HG03457 (cell line): ENCODE data around the gene ABHD18.
"Not testable (repeated sequence)": the region's sequence is repeated elsewhere in the genome, so short reads cannot be mapped to it uniquely, and the experiment has no call there.

Experiments used
- ATAC-seq: cut with Tn5 transposase; IDR thresholded peaks from one replicate; pipeline ENCODE4 v1.9.1; 2021; ENCODE audit warnings: moderate number of reproducible peaks; ENCODE audit not compliant: unreplicated experiment

The ABHD18 gene

DNA sequence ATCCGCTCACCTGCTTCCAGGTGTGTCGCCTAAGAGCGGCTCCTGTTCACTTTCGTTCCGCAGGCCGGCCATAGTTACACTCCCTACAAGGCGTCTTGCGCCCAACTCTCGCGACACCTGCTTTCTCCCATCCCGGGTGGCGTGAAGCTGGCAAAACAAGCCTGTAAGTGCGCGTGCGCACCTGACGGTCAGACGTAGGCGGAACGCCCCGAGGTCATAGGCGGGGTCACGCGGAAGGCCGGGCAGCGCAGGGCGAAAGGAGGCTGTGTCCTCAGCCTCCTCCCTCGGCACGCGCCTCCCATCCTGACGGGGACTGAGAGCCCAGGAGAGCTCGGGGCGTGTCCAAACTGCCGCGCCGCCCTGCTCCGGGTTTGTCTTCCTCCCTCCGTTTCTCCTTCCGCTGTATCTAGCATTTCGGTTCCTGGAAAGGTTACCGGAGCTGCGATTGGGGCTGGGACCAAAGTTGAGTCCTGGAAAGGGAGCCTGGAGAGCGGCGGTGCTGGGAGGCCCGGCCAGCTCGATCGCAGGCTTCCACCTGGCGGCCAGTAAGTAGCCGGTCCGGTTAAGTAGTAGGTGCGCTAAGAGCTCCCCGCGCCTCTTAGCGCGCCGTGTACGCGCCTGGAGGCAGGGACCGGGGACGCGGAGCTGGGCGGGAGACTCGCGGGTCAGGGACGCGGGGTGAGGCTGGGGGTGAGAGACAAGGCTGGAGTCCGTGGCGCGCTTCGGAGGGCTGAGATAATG is at the start of gene ABHD18, which contains the start of gene MFSD8:
Gene ABHD18, plus strand, starts transcription at position 345 of the 741 bp plus-strand sequence. CDS start 17,550 bp downstream, outside the sequence.
Gene MFSD8, minus strand, starts transcription at position 112 of the 741 bp plus-strand sequence. Its CDS starts 40 bp downstream, at position 72.
- peak; percentile 96 for ATAC-seq

DNA sequence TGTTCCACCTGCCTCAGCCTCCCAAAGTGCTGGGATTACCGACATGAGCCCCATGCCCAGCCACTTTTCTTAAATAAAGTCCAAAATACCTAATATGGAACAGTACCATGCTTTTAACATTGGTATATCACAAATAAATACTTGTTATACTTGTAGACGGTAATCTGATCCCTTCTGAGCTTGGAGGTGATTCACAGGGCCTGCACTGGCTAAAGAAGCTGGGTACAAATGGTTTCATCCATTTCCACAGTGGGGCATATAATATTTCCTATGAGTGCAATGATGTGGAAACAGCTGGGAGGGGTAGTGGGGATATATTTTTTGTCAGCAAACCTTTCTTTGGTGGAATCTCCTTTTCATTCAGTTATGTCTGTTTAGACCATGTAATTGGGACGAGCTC is 48.7 kb upstream of the ABHD18 start:
- no peak for ATAC-seq

DNA sequence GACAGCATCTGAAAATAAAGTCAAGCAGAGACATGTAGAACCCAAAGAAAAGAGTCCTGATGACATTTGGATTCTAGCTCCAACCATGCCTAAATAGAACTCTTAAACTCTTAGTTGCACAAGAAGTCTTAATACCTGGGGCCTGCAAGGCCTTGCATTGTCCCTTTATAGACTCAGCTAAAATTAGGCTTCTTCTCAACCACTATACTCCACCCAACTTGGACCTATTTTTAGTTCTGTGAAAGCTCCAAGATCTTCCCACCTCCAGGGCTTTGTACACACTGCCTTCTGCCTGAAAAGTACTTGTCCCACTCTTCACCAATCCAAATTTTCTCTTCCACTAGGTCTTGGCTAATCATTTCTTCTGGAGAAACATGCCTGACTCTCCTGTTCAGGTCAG is 48.1 kb upstream of the ABHD18 start:
- ATAC-seq = no peak

DNA sequence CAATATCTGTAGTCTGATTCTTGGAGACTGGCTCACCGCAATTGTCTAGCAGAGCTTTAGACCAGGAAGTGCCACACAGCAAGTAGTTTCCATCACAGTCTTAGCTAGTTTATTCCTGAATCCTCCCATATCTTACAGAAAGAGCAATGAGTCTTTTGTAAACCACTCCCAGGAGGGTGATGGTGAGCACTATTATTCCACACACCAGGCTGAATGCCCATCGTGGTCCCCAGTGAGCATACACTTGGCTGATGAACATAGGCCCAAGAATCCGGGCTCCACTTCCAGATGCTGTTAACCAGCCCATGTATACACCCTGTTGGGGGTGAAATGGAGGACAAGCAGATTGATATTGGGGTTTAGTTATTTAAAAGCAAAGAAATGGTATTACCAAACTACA is 44.7 kb upstream of the ABHD18 start:
- ATAC-seq = no peak

DNA sequence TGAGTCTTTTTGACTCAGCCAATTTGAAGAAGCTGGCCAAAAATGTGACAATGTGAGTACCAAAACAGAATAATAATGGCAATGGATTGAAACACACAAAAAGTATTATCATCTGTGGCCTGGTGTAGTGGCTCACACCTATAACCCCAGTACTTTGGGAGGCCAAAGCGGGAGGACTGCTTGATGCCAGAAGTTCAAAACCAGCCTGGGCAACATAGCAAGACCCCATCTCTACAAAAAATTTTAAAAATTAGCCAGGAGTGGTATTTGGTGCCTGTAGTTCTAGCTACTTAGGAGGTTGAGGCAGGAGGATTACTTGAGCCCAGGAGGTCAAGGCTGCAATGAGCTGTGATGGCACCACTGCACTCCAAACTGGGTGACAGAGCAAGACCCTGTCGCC is 43.0 kb upstream of the ABHD18 start:
- ATAC-seq = no peak

DNA sequence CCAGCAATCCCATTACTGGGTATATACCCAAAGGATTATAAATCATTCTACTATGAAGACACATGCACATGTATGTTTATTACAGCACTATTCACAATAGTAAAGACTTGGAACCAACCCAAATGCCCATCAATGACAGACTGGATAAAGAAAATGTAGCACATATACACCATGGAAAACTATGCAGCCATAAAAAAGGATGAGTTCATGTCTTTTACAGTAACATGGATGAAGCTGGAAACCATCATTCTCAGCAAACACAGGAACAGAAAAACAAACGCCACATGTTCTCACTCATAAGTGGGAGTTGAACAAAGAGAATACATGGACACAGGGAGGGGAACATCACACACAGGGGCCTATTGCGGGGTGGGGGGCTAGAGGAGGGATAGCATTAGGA is 39.5 kb upstream of the ABHD18 start:
- not testable (repeated sequence) for ATAC-seq

DNA sequence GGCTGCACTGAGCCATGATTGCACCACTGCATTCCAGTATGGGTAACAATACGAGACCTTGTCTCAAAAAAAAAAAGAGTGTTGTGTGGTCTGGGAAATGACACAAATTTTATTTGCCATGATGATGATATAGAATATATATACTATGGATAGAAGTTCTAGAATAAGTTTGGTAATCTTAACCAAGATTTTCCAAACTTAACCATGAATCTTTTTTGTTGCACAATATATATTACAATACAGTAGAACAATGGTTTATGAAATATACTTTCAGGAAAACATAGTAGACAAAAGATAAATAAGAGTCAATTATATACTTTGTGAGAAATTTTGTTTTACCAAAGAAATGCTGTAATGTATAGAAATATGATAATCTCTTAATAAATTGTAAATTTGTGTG is 35.0 kb upstream of the ABHD18 start:
- no peak for ATAC-seq

DNA sequence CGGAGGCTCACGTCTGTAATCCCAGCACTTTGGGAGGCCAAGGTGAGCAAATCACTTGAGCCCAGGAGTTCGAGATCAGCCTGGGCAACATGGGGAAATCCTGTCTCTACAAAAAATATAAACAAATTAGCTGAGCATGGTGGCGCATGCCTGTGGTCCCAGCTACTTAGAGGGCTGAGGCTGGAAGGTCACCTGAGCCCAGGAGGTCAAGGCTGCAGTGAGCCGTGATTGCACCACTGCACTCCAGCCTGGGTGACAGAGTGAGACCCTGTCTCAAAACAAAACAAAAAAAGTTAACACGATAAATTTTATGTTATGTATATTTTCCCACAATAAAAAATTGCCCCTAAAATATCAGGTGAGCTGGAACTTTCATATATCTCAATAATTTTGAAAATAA is 33.4 kb upstream of the ABHD18 start:
- ATAC-seq = not testable (repeated sequence)

DNA sequence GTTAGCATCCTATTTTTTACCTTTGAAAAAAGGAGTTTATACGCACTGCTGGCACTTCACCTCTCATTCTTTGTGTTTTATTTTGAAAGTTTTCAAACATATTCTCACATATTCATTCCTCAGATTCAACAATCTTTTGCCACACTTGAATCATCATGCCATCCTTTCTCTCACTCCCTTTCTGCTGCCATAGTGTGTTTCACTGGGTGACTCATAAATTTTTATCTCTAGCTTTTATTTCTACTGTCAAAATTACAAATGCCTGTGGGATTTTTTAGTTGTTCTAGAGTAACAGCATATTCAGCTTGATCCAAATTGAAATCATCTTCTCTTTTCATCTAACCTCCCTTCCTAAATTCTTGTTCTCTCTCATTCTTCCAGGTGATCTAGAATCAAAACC is 28.2 kb upstream of the ABHD18 start:
- ATAC-seq = no peak

DNA sequence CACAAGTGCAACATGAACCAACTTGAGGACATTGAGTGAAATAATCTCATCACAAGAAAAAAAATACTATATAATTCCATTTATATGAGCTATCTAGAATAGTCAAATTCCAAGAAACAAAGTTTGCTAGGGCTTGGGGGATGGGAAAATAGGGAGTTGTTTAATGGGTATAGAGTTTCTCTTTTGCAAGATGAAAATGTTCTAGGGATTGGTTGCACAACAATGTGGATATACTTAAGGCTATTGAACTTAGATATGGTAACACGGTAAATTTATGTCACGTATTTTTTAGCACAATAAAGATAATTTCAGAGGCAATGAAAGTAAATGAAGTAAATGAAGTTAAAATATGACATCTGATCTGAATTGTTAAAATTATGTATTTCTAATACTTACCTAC is 8.1 kb upstream of the ABHD18 start:
- ATAC-seq = no peak

DNA sequence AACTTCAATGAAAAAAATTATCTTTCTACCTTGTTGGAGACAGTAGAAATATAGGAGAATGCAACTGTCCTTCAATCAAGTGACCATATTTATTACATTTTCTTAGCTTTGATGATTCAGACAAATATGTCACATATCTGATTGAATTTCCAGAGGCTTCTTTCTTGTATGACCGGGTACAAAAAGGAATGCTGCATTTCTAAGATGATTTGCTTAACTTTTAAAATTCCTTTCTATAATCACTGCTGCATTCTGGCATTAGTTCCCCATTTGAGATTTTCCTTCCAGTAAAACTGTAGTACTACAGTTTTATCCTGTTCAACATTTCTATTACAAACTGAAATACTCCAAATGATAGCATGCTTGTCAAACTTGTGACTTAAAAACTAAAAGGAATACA is 5.4 kb upstream of the ABHD18 start:
- ATAC-seq = no peak

DNA sequence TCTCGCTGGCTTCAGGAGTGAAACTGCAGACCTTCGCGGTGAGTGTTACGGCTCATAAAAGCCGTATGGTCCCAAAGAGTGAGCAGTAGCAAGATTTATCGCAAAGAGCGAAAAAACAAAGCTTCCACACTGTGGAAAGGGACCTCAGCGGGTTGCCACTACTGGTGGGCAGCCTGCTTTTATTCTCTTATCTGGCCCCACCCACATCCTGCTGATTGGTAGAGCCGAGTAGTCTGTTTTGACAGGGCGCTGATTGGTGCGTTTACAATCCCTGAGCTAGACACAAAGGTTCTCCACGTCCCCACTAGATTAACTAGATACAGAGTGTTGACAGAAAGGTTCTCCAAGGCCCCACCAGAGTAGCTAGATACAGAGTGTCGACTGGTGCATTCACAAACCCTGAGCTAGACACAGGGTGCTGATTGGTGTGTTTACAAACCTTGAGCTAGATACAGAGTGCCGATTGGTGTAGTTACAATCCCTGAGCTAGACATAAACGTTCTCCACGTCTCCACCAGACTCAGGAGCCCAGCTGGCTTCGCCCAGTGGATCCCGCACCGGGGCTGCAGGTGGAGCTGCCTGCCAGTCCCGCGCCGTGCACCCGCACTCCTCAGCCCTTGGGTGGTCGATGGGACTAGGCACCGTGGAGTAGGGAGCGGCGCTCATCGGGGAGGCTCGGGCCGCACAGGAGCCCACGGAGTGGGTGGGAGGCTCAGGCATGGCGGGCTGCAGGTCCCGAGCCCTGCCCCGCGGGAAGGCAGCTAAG is 1.4 kb upstream of the ABHD18 start:
- ATAC-seq = not testable (repeated sequence)

DNA sequence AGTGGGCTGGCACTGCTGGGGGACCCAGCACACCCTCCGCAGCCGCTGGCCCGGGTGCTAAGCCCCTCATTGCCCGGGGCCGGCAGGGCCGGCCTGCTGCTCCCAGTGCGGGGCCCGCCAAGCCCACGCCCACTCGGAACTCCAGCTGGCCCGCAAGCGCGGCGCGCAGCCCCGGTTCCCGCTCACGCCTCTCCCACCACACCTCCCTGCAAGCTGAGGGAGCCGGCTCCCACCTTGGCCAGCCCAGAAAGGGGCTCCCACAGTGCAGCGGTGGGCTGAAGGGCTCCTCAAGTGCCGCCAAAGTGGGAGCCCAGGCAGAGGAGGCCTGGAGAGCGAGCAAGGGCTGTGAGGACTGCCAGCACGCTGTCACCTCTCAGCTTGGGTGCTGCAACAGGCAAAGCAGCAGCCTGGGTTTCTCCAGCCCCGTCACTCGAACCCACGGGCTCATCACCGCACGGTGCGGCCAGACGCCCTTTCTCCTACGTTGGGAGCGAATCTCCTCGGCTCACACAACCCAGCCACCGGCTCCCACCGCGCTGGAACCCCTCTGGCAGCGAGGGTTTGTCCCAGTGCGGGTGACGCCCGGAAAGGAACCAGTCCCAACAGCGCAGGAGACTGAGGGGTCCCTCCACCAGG is 662 bp upstream of the ABHD18 start:
- not testable (repeated sequence) for ATAC-seq

DNA sequence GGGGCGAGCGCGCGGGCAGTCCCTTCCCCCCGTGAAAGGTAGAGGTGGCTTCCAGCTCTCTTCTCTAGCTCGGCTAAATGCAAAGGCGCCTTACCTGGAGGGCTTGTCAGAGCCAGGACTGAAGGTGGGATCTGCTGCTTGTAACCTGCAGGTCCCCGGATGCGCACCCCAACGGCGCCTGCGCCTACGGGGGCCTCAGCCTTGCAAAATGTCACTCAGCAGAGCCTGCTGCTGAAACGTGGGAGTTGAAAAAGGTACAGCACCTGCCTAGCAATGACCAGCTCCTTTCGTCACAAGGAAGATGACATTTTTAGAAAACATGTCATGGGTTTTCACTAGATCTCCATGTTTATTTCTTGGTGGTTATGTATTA is 583 bp downstream of the ABHD18 start:
- peak; percentile 30 for ATAC-seq

DNA sequence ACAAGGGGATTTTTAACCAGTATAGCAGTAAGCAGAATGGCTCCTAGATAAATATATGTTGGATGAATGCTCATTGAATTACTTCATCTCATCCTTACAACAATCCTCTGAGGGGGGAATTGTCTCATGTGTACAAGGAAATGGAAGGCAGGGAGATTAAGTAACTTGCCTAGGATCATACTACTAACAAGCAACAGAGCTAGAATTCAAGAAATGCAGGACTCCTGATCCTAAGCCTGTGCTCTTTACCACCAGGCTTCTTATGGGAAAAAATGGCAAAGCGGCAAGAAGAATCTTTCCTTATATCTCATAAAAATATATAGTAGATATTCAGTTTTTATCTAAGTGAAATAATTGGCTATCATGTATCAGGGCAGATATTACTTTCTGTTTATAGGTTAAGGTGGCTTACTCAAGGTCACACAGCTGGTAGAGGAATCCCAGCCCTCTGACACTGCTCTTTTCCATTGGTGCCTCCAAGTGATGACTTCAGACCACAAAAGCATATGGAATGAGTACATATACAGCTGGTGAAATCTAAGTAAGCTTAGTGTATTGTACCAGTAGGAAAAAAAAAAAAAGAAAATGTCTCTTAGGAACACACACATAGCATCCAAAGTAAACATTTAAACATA is 2.1 kb downstream of the ABHD18 start:
- ATAC-seq = no peak

DNA sequence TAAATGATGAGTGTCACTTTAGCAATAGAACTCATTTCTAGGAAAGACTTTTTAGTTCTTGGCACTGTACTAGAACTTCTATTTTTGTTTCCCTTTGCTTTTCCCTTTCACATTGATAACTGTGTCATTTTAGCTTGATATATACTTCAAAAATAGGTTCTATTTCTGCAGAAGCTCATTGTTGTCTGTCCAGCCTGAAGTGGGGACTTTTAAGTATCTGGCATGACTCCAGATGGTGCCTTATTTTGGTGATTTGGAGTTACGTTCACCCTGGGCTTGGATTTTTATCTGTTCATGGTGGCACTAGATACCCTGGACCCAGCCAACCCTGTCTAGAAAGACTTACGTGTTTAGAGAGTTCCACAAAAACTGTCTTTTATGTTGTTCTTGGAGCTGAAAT is 3.4 kb downstream of the ABHD18 start:
- no peak for ATAC-seq

DNA sequence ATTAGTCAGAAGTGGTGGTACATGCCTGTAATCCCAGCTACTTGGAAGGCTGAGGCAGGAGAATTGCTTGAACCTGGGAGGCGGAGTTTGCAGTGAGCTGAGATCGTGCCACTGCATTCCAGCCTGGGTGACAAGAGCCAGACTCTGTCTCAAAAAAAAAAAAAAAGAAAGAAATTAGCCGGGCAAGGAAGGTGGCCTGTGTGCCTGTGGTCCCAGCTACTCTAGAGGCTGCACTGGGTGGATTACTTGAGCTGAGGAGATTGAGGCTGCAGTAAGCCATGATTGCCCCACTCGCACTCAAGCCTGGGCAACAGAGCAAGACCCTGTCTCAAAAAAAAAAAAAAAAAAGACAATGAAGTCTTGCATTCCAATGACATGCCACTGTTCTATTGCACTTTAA is 5.7 kb downstream of the ABHD18 start:
- not testable (repeated sequence) for ATAC-seq

DNA sequence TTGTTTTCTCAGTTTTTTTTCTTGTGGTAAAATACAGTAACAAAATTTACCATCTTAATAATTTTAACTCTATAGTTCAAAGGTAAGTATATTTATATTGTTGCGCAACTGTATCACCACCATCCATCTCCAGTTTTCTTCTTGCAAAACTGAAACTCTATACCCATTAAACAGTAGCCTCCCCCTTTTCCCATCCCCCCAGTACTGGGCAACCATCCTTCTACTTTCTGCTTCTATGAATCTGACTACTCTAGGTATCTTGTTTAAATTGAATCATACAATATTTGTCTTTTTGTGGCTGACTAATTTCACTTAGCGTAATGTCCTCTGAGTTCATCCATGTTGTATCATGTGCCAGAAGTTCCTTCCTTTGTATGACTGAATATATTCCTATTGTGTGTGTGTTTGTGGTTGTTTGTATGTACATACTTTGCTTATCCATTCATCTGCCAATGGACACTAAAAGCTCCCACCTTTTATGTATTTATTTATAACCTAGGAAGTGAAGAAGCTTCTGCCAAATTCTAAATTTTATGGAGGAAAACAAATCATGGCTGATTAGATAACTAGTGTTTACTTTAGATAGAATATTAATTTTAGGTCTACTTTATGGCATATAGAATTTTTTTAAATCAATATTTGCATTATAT is 10.0 kb downstream of the ABHD18 start:
- ATAC-seq = no peak

DNA sequence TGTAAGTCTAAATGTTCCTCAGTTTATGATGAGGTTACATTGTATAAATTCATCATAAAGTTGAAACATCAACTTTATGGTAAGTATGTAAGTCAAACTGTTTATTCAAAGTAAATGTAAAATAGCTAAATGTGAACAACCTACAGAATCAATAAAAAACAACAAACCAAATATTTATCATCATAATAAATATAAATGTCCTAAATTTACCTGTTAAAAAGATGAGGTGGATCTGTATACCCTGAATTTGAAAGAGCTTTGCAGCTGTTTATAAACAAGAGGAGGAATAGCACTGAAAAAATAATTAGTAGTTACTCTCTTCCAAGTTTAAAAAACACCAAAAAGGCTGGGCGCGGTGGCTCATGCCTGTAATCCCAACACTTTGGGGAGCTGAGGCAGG is 13.7 kb downstream of the ABHD18 start:
- no peak for ATAC-seq

DNA sequence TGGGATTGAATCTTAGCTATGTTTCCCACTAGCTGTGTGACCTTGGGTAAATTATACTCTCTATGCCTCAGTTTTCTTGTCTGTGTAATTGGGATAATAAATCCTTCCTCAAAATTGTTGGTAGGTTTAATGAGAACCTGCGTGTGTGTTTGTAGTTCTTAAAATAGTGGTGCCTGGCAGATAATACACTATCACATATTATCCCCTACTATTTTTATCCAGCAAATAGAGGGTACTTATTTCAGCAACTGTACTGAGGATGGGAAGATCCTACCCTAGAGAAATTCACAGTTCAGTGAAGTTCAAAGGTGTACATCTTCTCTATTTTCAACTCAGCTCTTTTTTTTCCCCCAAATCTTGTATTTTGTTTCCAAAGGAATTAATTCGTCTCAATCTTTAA is 17.2 kb downstream of the ABHD18 start:
- ATAC-seq = no peak

DNA sequence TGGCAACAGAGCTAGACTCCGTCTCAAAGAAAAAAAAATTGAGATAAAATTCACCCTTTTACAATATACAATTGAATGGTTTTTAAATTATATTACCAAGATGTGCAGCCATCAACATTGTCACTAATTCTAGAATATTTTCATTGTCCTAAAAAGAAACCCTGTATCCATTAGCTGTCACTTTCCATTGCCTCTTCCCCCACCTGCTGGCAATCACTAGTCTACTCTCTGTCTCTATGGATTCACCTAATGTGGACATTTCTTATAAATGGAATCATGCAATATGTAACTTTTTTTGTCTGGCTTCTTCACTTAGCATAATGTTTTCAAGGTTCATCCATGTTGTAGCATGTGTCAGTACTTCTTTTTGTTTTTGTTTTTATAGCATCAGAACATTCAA is 20.8 kb downstream of the ABHD18 start:
- no peak for ATAC-seq
